HFF-Myc (cell line): ENCODE measurements around the gene FALEC.
A peak's percentile ranks its signal among the peaks of the same experiment; 100 is the strongest.

Source experiments
- DNase-seq: peaks from one replicate; pipeline ENCODE4 v3.0.0-alpha.2; 2011; ENCODE audit warnings: low read depth; ENCODE audit errors: extremely low read depth
- H3K4me3 ChIP-seq: replicated peaks from 2 replicates; pipeline ENCODE4 v1.5.1; 2011; ENCODE audit warnings: low read depth, mild to moderate bottlenecking, control low read depth, low read length
- CTCF ChIP-seq: IDR thresholded peaks from 2 replicates; pipeline ENCODE4 v1.5.1; 2012; ENCODE audit warnings: mild to moderate bottlenecking, low read depth, low read length, control low read depth; ENCODE audit errors: missing control alignments

Gene FALEC

DNA sequence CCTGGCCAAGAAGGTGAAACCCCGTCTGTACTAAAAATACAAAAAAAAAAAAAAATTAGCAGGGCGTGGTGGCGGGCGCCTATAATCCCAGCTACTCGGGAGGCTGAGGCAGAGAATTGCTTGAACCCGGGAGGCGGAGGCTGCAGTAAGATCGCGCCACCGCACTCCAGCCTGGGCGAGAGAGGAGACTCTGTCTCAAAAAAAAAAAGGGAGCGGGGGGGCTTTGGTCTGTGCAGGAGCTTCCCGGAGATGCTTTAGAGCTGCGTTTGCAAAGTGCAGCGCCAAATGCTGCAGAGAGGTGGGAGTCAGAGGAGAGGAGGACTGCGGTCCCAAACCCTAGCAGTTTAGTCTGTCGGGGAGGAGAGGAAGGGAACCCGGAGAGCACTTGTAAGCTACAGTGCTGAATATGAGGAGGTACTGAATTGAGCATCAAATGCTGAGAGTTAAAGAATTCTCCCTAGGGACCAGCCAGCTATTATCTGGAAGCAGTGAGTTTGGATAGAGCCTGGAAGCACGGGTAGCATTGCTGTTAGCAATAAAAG lies 569 bp downstream of the FALEC start:
- H3K4me3 ChIP-seq: peak overlapping the region; percentile 53
- no peak for TF ChIP-seq CTCF
- no peak for DNase-seq

DNA sequence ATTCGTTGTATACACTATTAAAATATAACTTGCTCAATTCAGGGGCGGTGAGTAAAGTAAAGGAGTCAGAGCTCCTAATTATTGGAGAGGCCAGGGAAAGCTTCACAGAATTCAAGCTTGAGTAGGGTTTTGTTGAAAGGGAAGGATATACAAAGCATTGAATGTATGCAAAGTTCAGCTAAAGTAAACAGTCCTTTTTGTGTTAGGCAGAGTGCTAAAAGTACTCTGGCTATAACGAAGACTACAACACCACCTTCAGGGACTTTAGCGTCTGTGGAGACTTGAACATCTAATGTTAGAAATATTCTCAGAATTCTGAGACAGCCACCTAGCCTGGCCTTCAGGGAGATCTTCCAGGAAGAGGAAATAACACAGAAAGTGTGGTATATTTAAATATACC lies 1.1 kb downstream of the FALEC start:
- DNase-seq: no peak
- peak overlapping the region; percentile 53 for H3K4me3 ChIP-seq

DNA sequence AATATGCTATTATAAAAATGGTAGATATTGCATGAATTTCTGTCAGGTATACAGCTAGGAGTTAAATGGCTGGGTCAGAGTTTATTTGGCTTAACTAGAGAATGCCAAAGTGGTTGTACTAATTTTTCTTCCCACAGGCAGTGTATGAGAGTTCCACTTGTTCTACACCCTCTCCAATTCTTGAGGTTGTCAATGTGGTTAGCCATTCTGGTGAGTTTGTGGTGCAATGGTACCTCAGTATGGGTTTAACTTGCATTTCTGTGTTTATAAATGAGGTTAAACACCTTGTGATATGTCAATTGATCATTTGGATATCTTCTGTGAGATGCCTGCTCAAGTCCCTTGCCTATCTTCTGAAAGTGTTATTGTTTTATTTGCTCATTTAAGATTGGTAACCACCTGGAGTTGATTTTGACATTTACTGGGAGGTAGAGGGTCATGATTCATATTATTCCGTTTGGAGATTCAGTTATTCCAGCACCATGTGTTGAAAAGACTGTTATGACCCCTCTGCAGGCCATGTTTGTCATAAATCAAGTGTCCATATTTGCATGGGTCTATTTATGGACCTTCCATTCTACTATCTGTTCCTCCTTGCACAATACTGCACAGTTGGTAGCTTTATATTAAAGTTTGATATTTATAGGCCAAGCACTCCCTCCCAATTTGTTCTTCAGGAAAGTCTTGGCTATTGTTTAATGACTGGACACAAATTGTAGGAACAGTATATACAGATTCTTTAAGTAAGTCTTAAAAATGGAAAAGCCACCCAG lies 5.8 kb downstream of the FALEC start:
- no peak for DNase-seq
- no peak for TF ChIP-seq CTCF
- H3K4me3 ChIP-seq: no peak overlapping the region

More for the DNA sequence above, 1.1 kb downstream of the FALEC start:
- no peak for TF ChIP-seq CTCF

DNA sequence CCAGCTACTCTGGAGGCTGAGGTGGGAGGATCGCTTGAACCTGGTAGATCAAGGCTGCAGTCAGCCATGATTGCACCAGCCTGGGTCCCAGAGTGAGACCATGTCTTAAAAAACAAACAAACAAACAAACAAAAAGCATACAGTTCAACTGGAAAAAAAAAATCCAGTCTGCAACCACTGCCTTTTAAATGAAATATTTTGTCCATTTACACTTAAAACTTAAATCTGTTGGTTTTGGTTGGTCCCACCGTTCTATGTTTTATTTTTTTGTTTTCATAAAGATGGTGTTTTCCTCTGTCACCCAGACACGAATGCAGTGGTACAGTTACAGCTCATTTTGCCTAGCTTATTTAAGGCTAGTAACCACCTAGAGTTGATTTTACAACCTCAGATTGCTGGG lies 9.8 kb downstream of the FALEC start:
- DNase-seq: no peak
- H3K4me3 ChIP-seq: no peak overlapping the region
- no peak for TF ChIP-seq CTCF

- no peak for TF ChIP-seq CTCF
- no peak overlapping the region for H3K4me3 ChIP-seq
- DNase-seq: no peak
These were observed 12.6 kb downstream of the FALEC start for GRCh38 chr1:150528196-150528595.

GRCh38 chr1:150529017-150529416 lies 13.5 kb downstream of the FALEC start:
- DNase-seq: no peak
- no peak for TF ChIP-seq CTCF
- H3K4me3 ChIP-seq: no peak overlapping the region
